Measurements from ENCODE around the gene ITGA7.

ITGA7 gene

GRCh38 chr12:55647027-55647426 is 60.7 kb downstream of the ITGA7 start:
- Histone ChIP-seq H3K27ac (no peak overlapping the region), H3K4me1 (no peaks in the 10 kb centered on the region), H2AFZ (no peak overlapping the region), H3K9me3 (ENCODE audit: control insufficient read depth, low read length) (no peaks in the 10 kb centered on the region), H3K27me3 (ENCODE audit: control insufficient read depth, insufficient read depth, low read length) (no peaks in the 10 kb centered on the region), H3K9ac (no peak overlapping the region), H3K79me2 (no peaks in the 10 kb centered on the region), H3K4me2 (ENCODE audit: low read length) (no peak overlapping the region), H3K36me3 (ENCODE audit: control insufficient read depth, insufficient read depth, low read length) (no peaks in the 10 kb centered on the region), H3K4me3 (ENCODE audit: low read depth, low read length) (no peak overlapping the region)
- no peak for TF ChIP-seq CTCF (IDR thresholded peaks at IDR 0.05)

- H3K4me1 ChIP-seq = peaks cover 2% of the 10 kb centered on the region
- H3K4me2 ChIP-seq (ENCODE audit: low read length) = no peak overlapping the region
- H3K9ac ChIP-seq = no peak overlapping the region
- no peak overlapping the region for H2AFZ ChIP-seq
- H3K9me3 ChIP-seq (ENCODE audit: control insufficient read depth, low read length) = no peaks in the 10 kb centered on the region
- no peak overlapping the region for H3K4me3 ChIP-seq (ENCODE audit: low read depth, low read length)
- H3K27ac ChIP-seq = no peak overlapping the region
- H3K79me2 ChIP-seq = no peaks in the 10 kb centered on the region
- TF ChIP-seq CTCF (IDR thresholded peaks at IDR 0.05) = no peak
- H3K27me3 ChIP-seq (ENCODE audit: control insufficient read depth, insufficient read depth, low read length) = no peaks in the 10 kb centered on the region
- H3K36me3 ChIP-seq (ENCODE audit: control insufficient read depth, insufficient read depth, low read length) = no peaks in the 10 kb centered on the region
These were observed 63.1 kb downstream of the ITGA7 start for GRCh38 chr12:55644591-55644990.

GRCh38 chr12:55642669-55643068 is 65.0 kb downstream of the ITGA7 start:
- no peak overlapping the region for H3K9ac ChIP-seq
- H3K27ac ChIP-seq = no peak overlapping the region
- H3K4me2 ChIP-seq (ENCODE audit: low read length) = no peak overlapping the region
- H3K9me3 ChIP-seq (ENCODE audit: control insufficient read depth, low read length) = no peaks in the 10 kb centered on the region
- H2AFZ ChIP-seq = no peak overlapping the region
- H3K27me3 ChIP-seq (ENCODE audit: control insufficient read depth, insufficient read depth, low read length) = no peaks in the 10 kb centered on the region
- no peaks in the 10 kb centered on the region for H3K79me2 ChIP-seq
- no peak for TF ChIP-seq CTCF (IDR thresholded peaks at IDR 0.05)
- H3K4me1 ChIP-seq = peaks cover 2% of the 10 kb centered on the region
- H3K36me3 ChIP-seq (ENCODE audit: control insufficient read depth, insufficient read depth, low read length) = no peaks in the 10 kb centered on the region
- no peak overlapping the region for H3K4me3 ChIP-seq (ENCODE audit: low read depth, low read length)

- H2AFZ ChIP-seq = no peak overlapping the region
- no peak overlapping the region for H3K4me2 ChIP-seq (ENCODE audit: low read length)
- H3K79me2 ChIP-seq = no peaks in the 10 kb centered on the region
- H3K27me3 ChIP-seq (ENCODE audit: control insufficient read depth, insufficient read depth, low read length) = no peaks in the 10 kb centered on the region
- peaks cover 2% of the 10 kb centered on the region for H3K4me1 ChIP-seq
- H3K27ac ChIP-seq = peak overlapping the region; percentile 19
- no peaks in the 10 kb centered on the region for H3K9me3 ChIP-seq (ENCODE audit: control insufficient read depth, low read length)
- no peak overlapping the region for H3K4me3 ChIP-seq (ENCODE audit: low read depth, low read length)
- no peak overlapping the region for H3K9ac ChIP-seq
- H3K36me3 ChIP-seq (ENCODE audit: control insufficient read depth, insufficient read depth, low read length) = no peaks in the 10 kb centered on the region
- TF ChIP-seq CTCF (IDR thresholded peaks at IDR 0.05) = no peak
These were observed 65.4 kb downstream of the ITGA7 start for GRCh38 chr12:55642267-55642666.

- Histone ChIP-seq H3K36me3 (ENCODE audit: control insufficient read depth, insufficient read depth, low read length) (no peaks in the 10 kb centered on the region), H3K4me2 (ENCODE audit: low read length) (no peak overlapping the region), H3K4me1 (peaks cover 2% of the 10 kb centered on the region), H3K9me3 (ENCODE audit: control insufficient read depth, low read length) (no peaks in the 10 kb centered on the region), H2AFZ (no peak overlapping the region), H3K27ac (peak overlapping the region; percentile 19), H3K9ac (no peak overlapping the region), H3K4me3 (ENCODE audit: low read depth, low read length) (no peak overlapping the region), H3K27me3 (ENCODE audit: control insufficient read depth, insufficient read depth, low read length) (no peaks in the 10 kb centered on the region), H3K79me2 (no peaks in the 10 kb centered on the region)
- no peak for TF ChIP-seq CTCF (IDR thresholded peaks at IDR 0.05)
These were observed 66.1 kb downstream of the ITGA7 start for GRCh38 chr12:55641595-55641994.
